Neural cell (in vitro differentiated cells): ENCODE measurements around the gene CCDC12.

ENCODE experiments used
- CTCF ChIP-seq: fragments of 450-650 bp; IDR thresholded peaks from 2 replicates; pipeline ENCODE4 v1.5.1; 2014; ENCODE audit warnings: antibody characterized with exemption, mild to moderate bottlenecking, moderate library complexity; ENCODE audit not compliant: poor library complexity, severe bottlenecking
- EP300 ChIP-seq: fragments of 450-650 bp; conservative IDR thresholded peaks from 2 replicates; pipeline ENCODE4 v1.6.1; 2014; ENCODE audit warnings: antibody characterized with exemption, mild to moderate bottlenecking, moderate library complexity; ENCODE audit not compliant: poor library complexity, severe bottlenecking
- EZH2 ChIP-seq: fragments of 200-600, 300-800 bp; shearing (Covaris generic), sonication (generic); IDR thresholded peaks from 2 replicates; pipeline ENCODE4 v1.6.1; 2014; ENCODE audit warnings: antibody characterized with exemption, low read length, borderline replicate concordance, mild to moderate bottlenecking; ENCODE audit not compliant: insufficient read depth, poor library complexity, severe bottlenecking
- MXI1 ChIP-seq: fragments of 450-650 bp; conservative IDR thresholded peaks from 2 replicates; pipeline ENCODE4 v1.6.1; 2014; ENCODE audit warnings: antibody characterized with exemption, mild to moderate bottlenecking; ENCODE audit not compliant: poor library complexity, severe bottlenecking
- POLR2AphosphoS5 ChIP-seq: IDR thresholded peaks from 2 replicates; pipeline ENCODE4 v1.6.1; 2012
- TAF1 ChIP-seq: IDR thresholded peaks from 2 replicates; pipeline ENCODE4 v1.6.1; 2012; ENCODE audit warnings: low read depth

- TF ChIP-seq CTCF (no peak), EZH2 (no peak), EP300 (no peak), MXI1 (no peak), TAF1 (no peak), POLR2AphosphoS5 (no peak)
Observed at GRCh38 chr3:46895761-46896160, 80.8 kb downstream of the CCDC12 start.
